GM12878 (cell line): ENCODE measurements around the gene COL4A2. TPM values are rescaled to one million over a fixed set of nuclear protein-coding genes. Genes with fewer than 3 reads are reported as not detected.

ENCODE experiments used
- ATAC-seq: fragments of 200-7000 bp; cut with Tn5 transposase; 3 replicates; pipeline ENCODE4 v1.9.1; 2020; ENCODE audit warnings: mild to moderate bottlenecking, moderate library complexity
- BruUV-seq: library from RNA; stranded (reverse); fragments of 400-500 nt; replicated peaks from 2 replicates; lab custom pipeline; 2021; lab: Mats Ljungman, UMichigan
- CTCF ChIA-PET: fragments of 300-600 bp; sonication (Branson Sonifier 250); formaldehyde crosslinking; extraction: SDS; loops from one replicate; lab custom pipeline; 2021; ENCODE audit warnings: inconsistent platforms; lab: Yijun Ruan, JAX
- POLR2A ChIA-PET: fragments of 350-600 bp; formaldehyde crosslinking; extraction: SDS; loops from one replicate; lab custom pipeline; 2021; ENCODE audit warnings: inconsistent platforms; lab: Charles Lee
- RAD21 ChIA-PET: fragments of 300-600 bp; sonication (Branson Sonifier 250); formaldehyde crosslinking; loops from one replicate; lab custom pipeline; 2023; ENCODE audit warnings: antibody characterized with exemption; ENCODE audit not compliant: unreplicated experiment; lab: Charles Lee
- SMC1A ChIA-PET: fragments of 300-600 bp; sonication (Branson Sonifier 250); formaldehyde crosslinking; loops from one replicate; lab custom pipeline; 2023; ENCODE audit not compliant: unreplicated experiment, uncharacterized antibody; lab: Charles Lee
- DNase-seq: peaks from one replicate; pipeline ENCODE4 v3.0.0-alpha.2; 2011; ENCODE audit warnings: low read depth, low spot score
- FAIRE-seq: peaks from 3 replicates; lab custom pipeline; 2011; peaks lifted over from hg19 to GRCh38; lab: Jason Lieb, UNC
- H2AFZ ChIP-seq: 2 replicates; pipeline ENCODE4 v1.6.0; 2011; ENCODE audit warnings: low read depth, low read length, control low read depth; ENCODE audit not compliant: control insufficient read depth
- H3K27ac ChIP-seq: 2 replicates; pipeline ENCODE4 v1.5.1; 2011; ENCODE audit warnings: control low read depth; ENCODE audit not compliant: control insufficient read depth, insufficient read depth
- H3K27me3 ChIP-seq, 2 experiments: replicated peaks in 1 of 2; 2 replicates each; pipeline versions ENCODE4 v1.6.0 to v1.6.1; 2011; ENCODE audit warnings: low read length in 1 of 2; ENCODE audit not compliant: control insufficient read depth in 2 of 2, insufficient read depth in 2 of 2
- H3K36me3 ChIP-seq, 2 experiments: 2 replicates each; pipeline ENCODE4 v1.5.1; 2011; ENCODE audit warnings: low read length in 1 of 2; ENCODE audit not compliant: control insufficient read depth in 2 of 2, insufficient read depth in 2 of 2
- H3K4me1 ChIP-seq: 2 replicates; pipeline ENCODE4 v1.6.1; 2011; ENCODE audit warnings: mild to moderate bottlenecking, low read length, moderate library complexity, mixed read lengths; ENCODE audit not compliant: control insufficient read depth, insufficient read depth
- H3K4me2 ChIP-seq: 2 replicates; pipeline ENCODE4 v1.6.0; 2011; ENCODE audit warnings: control low read depth; ENCODE audit not compliant: control insufficient read depth, insufficient read depth
- H3K4me3 ChIP-seq: fragments of 200-600 bp; sonication (generic); 2 replicates; pipeline ENCODE4 v1.5.1; 2016
- H3K79me2 ChIP-seq: 2 replicates; pipeline ENCODE4 v1.6.0; 2011; ENCODE audit warnings: low read length; ENCODE audit not compliant: control insufficient read depth, insufficient read depth
- H3K9ac ChIP-seq: 2 replicates; pipeline ENCODE4 v1.8.0; 2011; ENCODE audit warnings: low read length, control low read depth, mixed read lengths; ENCODE audit not compliant: control insufficient read depth, insufficient read depth
- H3K9me3 ChIP-seq: replicated peaks from 3 replicates; pipeline ENCODE4 v1.5.1; 2011; ENCODE audit warnings: mild to moderate bottlenecking, low read length; ENCODE audit not compliant: control insufficient read depth, insufficient read depth
- H4K20me1 ChIP-seq: 2 replicates; pipeline ENCODE4 v1.6.0; 2011; ENCODE audit not compliant: control insufficient read depth, insufficient read depth
- CHD2 ChIP-seq: IDR thresholded peaks from 2 replicates; pipeline ENCODE4 v1.6.1; 2011; ENCODE audit warnings: low read depth, low read length, improper control_type of control experiment, borderline replicate concordance
- CHD4 ChIP-seq: fragments of 200-600 bp; sonication (generic); IDR thresholded peaks from 2 replicates; pipeline ENCODE4 v1.6.1; 2016; ENCODE audit warnings: mild to moderate bottlenecking
- CREB1 ChIP-seq: IDR thresholded peaks from 2 replicates; pipeline ENCODE4 v1.6.1; 2012; ENCODE audit warnings: low read depth, mild to moderate bottlenecking, inconsistent platforms
- CTCF ChIP-seq, 3 experiments: IDR thresholded peaks in 2 of 3; conservative IDR thresholded peaks in 1 of 3; 2 replicates each; pipeline ENCODE4 v1.5.1; 2011; ENCODE audit warnings: low read depth in 3 of 3, low read length in 3 of 3, mild to moderate bottlenecking in 3 of 3, control low read depth in 2 of 3, moderate library complexity in 2 of 3, inconsistent platforms in 1 of 3, mixed read lengths in 1 of 3; ENCODE audit not compliant: control insufficient read depth in 2 of 3, insufficient read depth in 1 of 3; ENCODE audit errors: extremely low read depth in 1 of 3
- E2F8 ChIP-seq: fragments of 450-650 bp; IDR thresholded peaks from 2 replicates; pipeline ENCODE4 v1.6.1; 2018; ENCODE audit warnings: mild to moderate bottlenecking, low read depth, moderate library complexity; ENCODE audit not compliant: partially characterized antibody
- FOS ChIP-seq: IDR thresholded peaks from 3 replicates; pipeline ENCODE4 v1.6.1; 2011; ENCODE audit warnings: borderline replicate concordance; ENCODE audit not compliant: insufficient read length; ENCODE audit errors: extremely low read depth
- MAX ChIP-seq: IDR thresholded peaks from 2 replicates; pipeline ENCODE4 v1.6.1; 2012; ENCODE audit warnings: low read depth, low read length, improper control_type of control experiment
- NFYB ChIP-seq: IDR thresholded peaks from 2 replicates; pipeline ENCODE4 v1.6.1; 2011; ENCODE audit warnings: low read depth, mild to moderate bottlenecking, low read length, improper control_type of control experiment, moderate library complexity; ENCODE audit not compliant: insufficient read depth
- PAX5 ChIP-seq: IDR thresholded peaks from 2 replicates; pipeline ENCODE4 v1.6.1; 2011; ENCODE audit warnings: low read depth, low read length, borderline replicate concordance
- PBX3 ChIP-seq: IDR thresholded peaks from 2 replicates; pipeline ENCODE4 v1.6.1; 2011; ENCODE audit warnings: mild to moderate bottlenecking, low read depth, low read length, moderate library complexity; ENCODE audit not compliant: insufficient replicate concordance
- SIN3A ChIP-seq: IDR thresholded peaks from 2 replicates; pipeline ENCODE4 v1.6.1; 2012; ENCODE audit warnings: low read depth, low read length, improper control_type of control experiment
- TARDBP ChIP-seq: IDR thresholded peaks from 2 replicates; pipeline ENCODE4 v1.6.1; 2016; ENCODE audit warnings: borderline replicate concordance
- USF2 ChIP-seq: IDR thresholded peaks from 2 replicates; pipeline ENCODE4 v1.6.1; 2011; ENCODE audit warnings: low read depth, low read length, improper control_type of control experiment, borderline replicate concordance
- ZNF274 ChIP-seq: IDR thresholded peaks from one replicate; pipeline ENCODE4 v1.8.0; 2011; ENCODE audit not compliant: insufficient read length, insufficient read depth
- WGBS: methylation state at CpG from one replicate; pipeline ENCODE4 v1.1.6; 2016; ENCODE audit warnings: low lambda C conversion rate; ENCODE audit not compliant: insufficient replicate concordance, insufficient coverage; ENCODE audit errors: missing lambda C conversion rate; 5-methylcytosine and 5-hydroxymethylcytosine counted together
- in situ Hi-C: fragments of 300-500 bp; cut with MboI; formaldehyde crosslinking; loops from 9 replicates; pipeline ENCODE4 v1.14.3; 2018; ENCODE audit warnings: mixed read lengths
- intact Hi-C: fragments of 100-400 bp; cut with micrococcal nuclease; formaldehyde crosslinking; loops from one replicate; pipeline ENCODE4 v1.14.2; 2022; ENCODE audit not compliant: unreplicated experiment
- polyA plus RNA-seq, 11 experiments: library from polyadenylated mRNA; depleted of rRNA in 4 of 11; unstranded in 6 of 11; stranded (reverse) in 5 of 11; fragments of >200 nt; fragmentation: Nextera tagmentation in 4 of 11; fragmentation: Illumina TruSeq in 1 of 11; extraction: Ambion mirVana in 4 of 11; extraction: Trizol in 1 of 11; gene quantifications; 1 replicate in 1 of 11; 2 replicates in 10 of 11; pipeline versions ENCODE4 v1.2.1 to v1.2.3, GENCODE V29; 2011 to 2016; ENCODE audit warnings: inconsistent platforms in 2 of 11, missing spikeins in 2 of 11, low read depth in 1 of 11
- total RNA-seq, 4 experiments: library from RNA; depleted of rRNA in 3 of 4; stranded (reverse); fragments of >200 nt in 3 of 4; fragmentation: Illumina TruSeq in 1 of 4; extraction: Trizol in 1 of 4; gene quantifications; 2 replicates each; pipeline versions ENCODE4 v1.2.1 to v1.2.3, GENCODE V29; 2013 to 2021

Gene COL4A2
- total and polyA plus RNA-seq, 10 of the 15 experiments (the other 5 are each of a cell fraction or from before 2014, with no cell fraction given) = 0.16 to 1.6 (median 0.62) TPM; not detected in 3

GRCh38 chr13:110398564-110399507, 91.8 kb downstream of the COL4A2 start (continued):
- no peak for TF ChIP-seq FOS
- TF ChIP-seq PBX3 = no peak
- TF ChIP-seq USF2 = no peak
- TF ChIP-seq CTCF (IDR thresholded peaks at IDR 0.05 in 2 of 3, conservative IDR thresholded peaks at IDR 0.05 in 1 of 3; ENCODE audit: control insufficient read depth in 2 of 3, extremely low read depth in 1 of 3, insufficient read depth in 1 of 3, low read depth in 3 of 3, low read length in 3 of 3) = no peak
- TF ChIP-seq CREB1 = no peak

GRCh38 chr13:110399801-110400200, 92.7 kb downstream of the COL4A2 start:
- H3K4me3 ChIP-seq = no peak overlapping the region
- in situ Hi-C loops (loop anchor here (25.0 kb wide), 1 partner anchor 1438 kb away; no protein-coding TSS in a partner anchor), intact Hi-C loops (no loop called here)
- no peaks in the 10 kb centered on the region for H4K20me1 ChIP-seq
- ChIA-PET SMC1A (interaction anchor here (2.0 to 2.1 kb wide), 2 partner anchors 11 to 27 kb away, joined by 7 to 11 read pairs; no protein-coding TSS in a partner anchor), CTCF (interaction anchor here (0.7 to 2.8 kb wide), 3 partner anchors 11 to 157 kb away, joined by 3 to 19 read pairs (median 8); no protein-coding TSS in a partner anchor), RAD21 (interaction anchor here (3.0 kb wide), 1 partner anchor 12 kb away, joined by 22 read pairs; no protein-coding TSS in a partner anchor), POLR2A (no interaction called here)
- no peaks in the 10 kb centered on the region for H3K79me2 ChIP-seq
- H3K27me3 ChIP-seq = no peaks in the 10 kb centered on the region
- H3K9me3 ChIP-seq = no peaks in the 10 kb centered on the region
- no peaks in the 10 kb centered on the region for H3K4me1 ChIP-seq
- FAIRE-seq (no peak), DNase-seq (no peak), ATAC-seq (no peak)
- no peaks in the 10 kb centered on the region for H3K36me3 ChIP-seq
- H2AFZ ChIP-seq = no peak overlapping the region
- no peak overlapping the region for H3K4me2 ChIP-seq
- WGBS = 35% methylated on average over 2 of the region's 2 CpGs
- H3K27ac ChIP-seq = no peak overlapping the region
- BruUV-seq = no TSS peak
- H3K9ac ChIP-seq = no peak overlapping the region
- TF ChIP-seq NFYB (no peak), MAX (no peak), E2F8 (no peak), TARDBP (no peak), PAX5 (no peak), CHD2 (no peak), SIN3A (no peak), CHD4 (no peak), ZNF274 (no peak)
